Aortic smooth muscle cell (primary cell): ENCODE measurements around the gene OR10A4. TPM values are rescaled to one million over a fixed set of nuclear protein-coding genes. Genes with fewer than 3 reads are reported as not detected.

Source experiments
- total RNA-seq: library from RNA; depleted of rRNA; stranded (reverse); fragments of >200 nt; gene quantifications from 2 replicates; pipeline ENCODE4 v1.2.3, GENCODE V29; 2014

Gene OR10A4, protein sequence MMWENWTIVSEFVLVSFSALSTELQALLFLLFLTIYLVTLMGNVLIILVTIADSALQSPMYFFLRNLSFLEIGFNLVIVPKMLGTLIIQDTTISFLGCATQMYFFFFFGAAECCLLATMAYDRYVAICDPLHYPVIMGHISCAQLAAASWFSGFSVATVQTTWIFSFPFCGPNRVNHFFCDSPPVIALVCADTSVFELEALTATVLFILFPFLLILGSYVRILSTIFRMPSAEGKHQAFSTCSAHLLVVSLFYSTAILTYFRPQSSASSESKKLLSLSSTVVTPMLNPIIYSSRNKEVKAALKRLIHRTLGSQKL
- not detected in 2 replicates for total RNA-seq

DNA sequence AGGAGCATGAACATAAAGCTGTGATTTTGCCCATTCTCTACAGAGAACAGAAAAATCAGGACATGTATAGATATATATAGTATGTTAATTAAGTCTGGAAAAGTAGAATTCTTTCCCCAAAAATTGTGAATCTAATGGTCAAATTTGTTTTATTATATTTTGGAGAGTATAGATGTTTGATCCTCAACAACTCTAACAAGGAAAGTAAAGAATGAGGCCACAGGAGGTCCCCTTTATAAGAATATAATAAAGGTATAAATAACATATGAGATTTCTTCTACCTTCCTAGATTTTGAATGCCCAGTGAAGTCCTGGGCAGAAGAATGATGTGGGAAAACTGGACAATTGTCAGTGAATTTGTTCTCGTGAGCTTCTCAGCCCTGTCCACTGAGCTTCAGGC, at the start of gene OR10A4:
OR10A4 (plus strand) TSS at position 301 of the 400 bp plus-strand sequence; CDS start at position 324, 23 bp downstream.

DNA sequence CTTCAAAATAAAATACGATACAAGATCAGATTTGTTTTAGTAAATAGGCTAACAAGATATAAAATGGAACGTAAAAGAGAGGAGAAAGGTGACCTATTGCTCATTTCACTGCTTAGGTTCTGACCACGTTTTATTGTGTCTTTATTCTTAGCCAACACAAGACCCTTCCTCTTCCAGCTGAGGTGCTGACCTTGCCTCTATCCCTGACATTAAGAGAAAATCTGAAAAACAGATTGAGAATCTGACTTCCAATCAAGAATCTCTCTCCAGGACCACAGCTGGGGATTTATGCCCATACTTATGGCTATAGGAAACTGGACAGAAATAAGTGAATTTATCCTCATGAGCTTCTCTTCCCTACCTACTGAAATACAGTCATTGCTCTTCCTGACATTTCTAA, 31.0 kb upstream of the OR10A4 start, which contains the start of gene OR10A5:
OR10A5 (plus strand) TSS at position 301 of the 400 bp plus-strand sequence; CDS start at position 301, 0 bp downstream.

DNA sequence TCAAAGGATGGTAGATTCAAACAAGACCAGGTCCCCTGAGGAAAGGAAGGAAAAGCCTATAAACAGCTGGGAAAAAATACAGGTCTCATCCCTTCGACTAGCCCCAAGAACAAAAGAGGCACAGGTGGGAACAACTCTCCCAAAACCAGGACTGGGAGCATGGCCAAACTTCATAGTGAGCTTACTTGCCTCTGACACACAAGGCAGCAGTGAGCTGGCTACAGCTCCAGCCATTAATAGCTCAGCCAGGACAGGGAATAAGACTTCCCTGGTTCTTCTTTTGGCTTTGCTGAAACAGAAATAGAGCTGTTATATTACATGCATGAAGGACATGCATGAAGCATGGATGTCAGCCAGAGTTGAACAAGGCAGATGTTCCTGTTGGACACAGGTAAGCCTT, 13.5 kb upstream of the OR10A4 start, which contains the start of gene OR10A2:
OR10A2 (plus strand) TSS at position 97 of the 400 bp plus-strand sequence. CDS start 6,698 bp downstream, outside the sequence.

DNA sequence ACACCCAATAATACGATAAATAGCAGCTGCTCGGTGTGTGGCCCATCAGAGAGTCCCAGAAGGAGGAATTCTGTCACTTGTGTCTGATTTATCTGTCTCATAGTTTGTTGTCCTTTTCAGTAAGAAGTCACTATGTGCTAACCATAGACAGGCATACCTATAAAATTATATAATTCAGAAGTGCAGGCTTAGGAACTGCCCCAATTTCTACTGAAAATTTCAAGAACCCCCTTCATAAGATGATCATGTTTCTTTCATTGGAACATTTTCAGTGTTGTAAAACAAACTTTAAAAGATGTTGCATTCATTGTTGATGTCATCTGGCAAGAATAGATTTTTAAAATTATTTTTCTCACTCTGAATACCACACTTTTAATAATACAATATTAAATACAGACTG, 16.0 kb downstream of the OR10A4 start, which contains the start of gene OR2D2:
OR2D2 (minus strand) TSS at position 101 of the 400 bp plus-strand sequence; CDS start at position 101, 0 bp downstream.

DNA sequence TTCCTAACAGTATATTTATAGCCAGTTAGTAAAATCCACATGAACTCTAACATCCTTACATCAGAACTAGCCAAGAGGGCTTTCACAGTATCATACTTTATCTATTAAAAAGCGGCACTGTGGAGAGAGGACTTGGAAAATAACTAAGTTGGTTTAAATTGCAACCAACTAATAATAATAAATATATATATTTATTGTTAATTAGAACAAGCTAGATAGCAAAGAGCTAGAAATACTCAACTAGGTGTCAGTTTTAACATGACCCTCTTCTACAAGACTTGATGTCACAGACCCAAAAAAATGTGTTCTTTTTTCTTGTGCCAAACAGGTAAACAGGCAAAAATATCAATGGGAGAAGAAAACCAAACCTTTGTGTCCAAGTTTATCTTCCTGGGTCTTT, 44.3 kb downstream of the OR10A4 start, which contains the start of gene OR2D3:
OR2D3 (plus strand) TSS at position 301 of the 400 bp plus-strand sequence; CDS start at position 301, 0 bp downstream.

DNA sequence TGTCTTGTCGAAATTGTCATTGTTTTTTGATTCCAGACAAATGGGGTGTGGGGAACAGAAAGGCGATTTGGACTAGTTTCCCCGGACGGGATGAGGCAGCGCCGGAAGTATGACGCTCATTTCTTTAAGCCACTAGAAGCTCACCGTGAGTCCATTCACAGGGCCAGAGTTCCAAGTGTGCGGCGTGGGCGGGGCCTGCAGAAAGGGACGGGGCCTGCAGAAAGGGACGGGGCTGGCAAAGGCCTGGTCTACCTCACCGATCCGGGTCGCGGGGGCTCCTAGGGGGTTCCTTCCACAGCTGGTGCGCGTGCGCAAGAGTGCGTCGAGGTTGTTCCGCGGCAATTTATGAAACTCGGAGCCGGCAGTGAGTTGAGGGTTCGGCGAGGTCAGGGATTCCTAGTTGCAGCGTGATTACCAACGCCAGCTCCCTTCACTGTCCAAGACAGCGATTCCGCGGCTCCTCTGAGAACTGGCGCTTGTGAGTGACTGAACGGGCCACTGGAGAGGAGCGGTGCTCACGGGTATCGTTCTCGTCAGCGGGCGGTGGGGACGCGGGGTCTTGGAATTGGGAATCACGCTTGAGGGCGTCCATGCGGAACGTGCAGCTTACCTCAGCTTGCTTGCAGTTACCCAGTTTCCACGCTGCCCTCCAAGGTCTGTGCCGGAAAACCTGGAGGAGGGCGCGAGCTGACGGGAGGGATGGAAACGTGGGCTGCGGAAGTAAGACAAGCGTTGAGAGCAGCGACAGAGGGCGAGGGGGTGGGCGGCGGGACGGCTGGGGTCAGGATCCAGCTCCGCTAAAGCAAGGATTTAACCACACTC, 50.0 kb downstream of the OR10A4 start, which contains the start of gene ZNF215:
ZNF215 (plus strand) TSS at position 219 of the 822 bp plus-strand sequence. CDS start 5,847 bp downstream, outside the sequence.

Other genes with a start within 250 kb of the OR10A4 start
- 5.4 and 22.3 TPM in 2 replicates for gene DCHS1, start 220.8 kb upstream of the OR10A4 start, total RNA-seq
- gene MRPL17, start 193.3 kb upstream of the OR10A4 start, total RNA-seq: 85.9 and 111 TPM in 2 replicates
- 0.13 and 0.19 TPM in 2 replicates for gene OR2AG2, start 104.6 kb upstream of the OR10A4 start, total RNA-seq
- not detected in 2 replicates for gene OR2AG1, start 93.6 kb upstream of the OR10A4 start, total RNA-seq
- 0.13 and 0.19 TPM in 2 replicates for gene OR6A2, start 76.9 kb upstream of the OR10A4 start, total RNA-seq
- not detected in 2 replicates for gene OR10A5, start 30.9 kb upstream of the OR10A4 start, total RNA-seq
- gene OR10A2, start 13.6 kb upstream of the OR10A4 start, total RNA-seq: not detected in 2 replicates
- gene OR2D2, start 15.9 kb downstream of the OR10A4 start, total RNA-seq: 0.13 and 0.44 TPM in 2 replicates
- not detected in 2 replicates for gene OR2D3, start 44.4 kb downstream of the OR10A4 start, total RNA-seq
- 2.5 and 4.0 TPM in 2 replicates for gene ZNF215, start 49.8 kb downstream of the OR10A4 start, total RNA-seq
- gene ZNF214, start 143.7 kb downstream of the OR10A4 start, total RNA-seq: 4.7 and 4.8 TPM in 2 replicates
- gene NLRP14, start 143.9 kb downstream of the OR10A4 start, total RNA-seq: 0.37 and 0.92 TPM in 2 replicates
- gene RBMXL2, start 212.4 kb downstream of the OR10A4 start, total RNA-seq: 0.13 TPM in 1 of 2 replicates, not detected in the other